ENCODE data around the gene PAGR1.
"Not testable (repeated sequence)": the region's sequence is repeated elsewhere in the genome, so short reads cannot be mapped to it uniquely, and the experiment has no call there.

PAGR1 gene

GRCh38 chr16:29815793-29816693 lies at the start of gene PAGR1:
TSS of gene PAGR1 (plus strand) at chr16:29816152. CDS start at chr16:29816526, 374 bp downstream.
- DNase-seq, result peak; percentile 96 to 99

- no peak for DNase-seq
These were observed 49.4 kb upstream of the PAGR1 start for GRCh38 chr16:29766571-29766970.

GRCh38 chr16:29767062-29767461 lies 48.9 kb upstream of the PAGR1 start:
- DNase-seq, result no peak

GRCh38 chr16:29769507-29769906 lies 46.4 kb upstream of the PAGR1 start:
- no peak for DNase-seq

GRCh38 chr16:29770250-29770929 lies 45.6 kb upstream of the PAGR1 start:
- DNase-seq, result no peak

- not testable (repeated sequence) for DNase-seq
These were observed 43.6 kb upstream of the PAGR1 start for GRCh38 chr16:29772330-29772729.

- no peak for DNase-seq
These were observed 41.2 kb upstream of the PAGR1 start for GRCh38 chr16:29774730-29775129.

- peak; percentile 11 to 63 for DNase-seq
These were observed 40.1 kb upstream of the PAGR1 start for GRCh38 chr16:29775742-29776408.

GRCh38 chr16:29777576-29778350 lies 38.2 kb upstream of the PAGR1 start, which contains the start of gene ZG16:
TSS of gene ZG16 (plus strand) at chr16:29778256. CDS start at chr16:29779267, 1,011 bp downstream.
- DNase-seq, result no peak

GRCh38 chr16:29779474-29779873 lies 36.5 kb upstream of the PAGR1 start:
- peak in 1 of 2 experiments; percentile 5 for DNase-seq

GRCh38 chr16:29783094-29783953 lies 32.6 kb upstream of the PAGR1 start:
- not testable (repeated sequence) for DNase-seq

GRCh38 chr16:29784157-29784556 lies 31.8 kb upstream of the PAGR1 start:
- no peak for DNase-seq

GRCh38 chr16:29784901-29785500 lies 31.0 kb upstream of the PAGR1 start:
- no peak for DNase-seq

- not testable (repeated sequence) for DNase-seq
These were observed 28.8 kb upstream of the PAGR1 start for GRCh38 chr16:29787155-29787554.

GRCh38 chr16:29789775-29790182 lies 26.2 kb upstream of the PAGR1 start:
- no peak for DNase-seq

- DNase-seq, result peak; percentile 96 to 99
These were observed 25.6 kb upstream of the PAGR1 start, which contains the start of gene KIF22 for GRCh38 chr16:29790183-29790948. TSS of gene KIF22 (plus strand) at chr16:29790751. CDS start at chr16:29790760, 9 bp downstream.

- DNase-seq, result no peak
These were observed 24.8 kb upstream of the PAGR1 start for GRCh38 chr16:29790949-29791844.

- DNase-seq, result no peak
These were observed 23.8 kb upstream of the PAGR1 start for GRCh38 chr16:29791845-29792807.
